ENCODE results near the gene ZNF318.
A peak's percentile ranks its signal among the peaks of the same experiment; 100 is the strongest.
"Not testable (repeated sequence)": the region's sequence is repeated elsewhere in the genome, so short reads cannot be mapped to it uniquely, and the experiment has no call there.

ZNF318 gene, protein sequence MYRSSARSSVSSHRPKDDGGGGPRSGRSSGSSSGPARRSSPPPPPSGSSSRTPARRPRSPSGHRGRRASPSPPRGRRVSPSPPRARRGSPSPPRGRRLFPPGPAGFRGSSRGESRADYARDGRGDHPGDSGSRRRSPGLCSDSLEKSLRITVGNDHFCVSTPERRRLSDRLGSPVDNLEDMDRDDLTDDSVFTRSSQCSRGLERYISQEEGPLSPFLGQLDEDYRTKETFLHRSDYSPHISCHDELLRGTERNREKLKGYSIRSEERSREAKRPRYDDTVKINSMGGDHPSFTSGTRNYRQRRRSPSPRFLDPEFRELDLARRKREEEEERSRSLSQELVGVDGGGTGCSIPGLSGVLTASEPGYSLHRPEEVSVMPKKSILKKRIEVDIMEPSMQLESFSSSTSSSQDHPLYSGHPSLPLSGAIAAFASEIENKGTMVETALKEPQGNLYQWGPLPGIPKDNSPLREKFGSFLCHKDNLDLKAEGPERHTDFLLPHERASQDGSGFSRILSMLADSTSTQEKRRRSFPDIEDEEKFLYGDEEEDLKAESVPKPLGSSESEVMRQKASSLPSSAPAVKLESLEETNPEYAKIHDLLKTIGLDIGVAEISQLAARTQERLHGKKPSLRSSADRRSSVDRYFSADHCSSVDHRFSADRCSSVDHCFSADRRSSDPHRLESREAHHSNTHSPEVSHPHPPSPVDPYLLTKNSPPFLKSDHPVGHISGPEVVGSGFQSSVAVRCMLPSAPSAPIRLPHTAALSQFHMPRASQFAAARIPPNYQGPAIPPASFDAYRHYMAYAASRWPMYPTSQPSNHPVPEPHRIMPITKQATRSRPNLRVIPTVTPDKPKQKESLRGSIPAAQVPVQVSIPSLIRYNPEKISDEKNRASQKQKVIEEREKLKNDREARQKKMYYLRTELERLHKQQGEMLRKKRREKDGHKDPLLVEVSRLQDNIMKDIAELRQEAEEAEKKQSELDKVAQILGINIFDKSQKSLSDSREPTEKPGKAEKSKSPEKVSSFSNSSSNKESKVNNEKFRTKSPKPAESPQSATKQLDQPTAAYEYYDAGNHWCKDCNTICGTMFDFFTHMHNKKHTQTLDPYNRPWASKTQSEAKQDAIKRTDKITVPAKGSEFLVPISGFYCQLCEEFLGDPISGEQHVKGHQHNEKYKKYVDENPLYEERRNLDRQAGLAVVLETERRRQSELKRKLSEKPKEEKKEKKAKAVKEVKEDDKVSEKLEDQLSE (N-terminal part only)

DNA sequence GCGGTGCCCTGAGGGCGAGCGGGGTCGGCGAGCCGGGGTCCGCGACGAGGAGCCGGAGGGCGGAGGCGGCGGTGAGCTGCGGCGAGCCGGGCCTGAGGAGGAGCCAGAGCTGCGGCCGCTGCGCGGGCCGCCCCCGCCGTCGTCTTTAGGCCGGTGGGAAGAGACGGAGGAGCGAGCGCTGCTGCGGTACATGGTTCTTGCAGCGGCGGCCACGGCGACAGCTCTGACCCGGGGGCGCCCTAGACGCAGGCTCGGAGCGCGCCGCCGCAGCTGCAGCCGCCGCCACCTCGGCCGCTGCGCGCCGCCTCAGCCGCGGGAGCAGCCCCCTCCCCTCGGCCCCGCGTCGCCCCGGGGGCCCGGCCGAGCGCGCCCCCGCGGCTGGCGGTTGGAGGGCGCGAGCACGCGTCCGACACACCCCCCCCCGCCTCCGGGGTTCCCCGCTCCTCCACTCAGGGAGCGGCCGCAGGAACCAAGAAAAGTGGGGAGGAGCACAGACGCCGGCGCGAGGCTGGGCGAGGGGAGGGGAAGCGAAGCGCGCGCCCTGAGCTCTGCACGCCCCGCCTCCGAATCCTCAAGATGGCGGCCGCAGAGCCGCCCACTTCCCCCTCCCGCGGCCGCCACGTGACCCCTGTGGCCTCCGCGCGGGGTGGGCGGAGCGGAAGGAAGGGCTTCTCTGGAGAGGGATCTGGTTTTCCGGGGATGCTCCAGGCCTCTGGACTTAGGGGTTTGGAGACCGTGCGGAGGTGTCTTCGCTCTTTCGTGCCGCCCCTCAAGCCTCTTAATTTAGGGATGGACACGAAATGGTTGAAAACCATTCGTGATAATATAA, at the start of gene ZNF318:
TSS of gene ZNF318 (minus strand) at position 474 of the 829 bp plus-strand sequence. CDS start at position 192, 282 bp downstream.
- peak; percentile 95 for DNase-seq (ENCODE audit: low spot score)

DNA sequence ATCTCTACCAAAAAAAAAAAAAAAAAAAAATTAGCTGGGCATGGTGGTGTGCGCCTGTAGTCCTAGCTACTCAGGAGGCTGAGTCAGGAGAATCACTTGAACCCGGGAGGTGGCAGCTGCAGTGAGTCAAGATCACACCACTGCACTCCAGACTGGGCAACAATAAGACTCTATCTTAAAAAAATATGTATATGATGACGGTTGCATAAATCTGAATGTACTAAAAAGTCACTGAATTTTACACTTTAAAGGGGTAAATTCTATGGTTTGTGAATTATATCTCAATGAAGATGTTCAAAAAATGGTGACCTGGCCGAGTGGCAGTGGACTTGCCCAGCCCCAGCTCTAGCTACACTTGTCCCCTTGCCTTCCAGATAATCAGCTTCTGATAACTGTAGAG, 47.5 kb upstream of the ZNF318 start:
- DNase-seq (ENCODE audit: low spot score): no peak

DNA sequence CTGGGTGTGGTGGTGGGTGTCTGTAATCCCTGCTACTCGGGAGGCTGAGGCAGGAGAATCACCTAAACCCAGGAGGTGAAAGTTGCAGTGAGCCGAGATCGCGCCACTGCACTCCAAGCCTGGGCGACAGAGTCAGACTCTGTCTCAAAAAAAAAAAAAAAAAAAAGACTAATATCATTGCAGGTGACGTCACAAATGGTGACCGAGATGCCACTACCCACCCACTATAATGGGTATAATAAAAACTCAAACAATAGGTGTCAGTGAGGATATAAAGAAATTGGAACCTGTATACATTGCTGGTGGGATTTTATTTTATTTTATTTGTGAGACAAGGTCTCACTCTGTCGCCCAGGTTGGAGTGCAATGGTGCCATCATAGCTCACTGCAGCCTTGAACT, 45.8 kb upstream of the ZNF318 start:
- not testable (repeated sequence) for DNase-seq (ENCODE audit: low spot score)

DNA sequence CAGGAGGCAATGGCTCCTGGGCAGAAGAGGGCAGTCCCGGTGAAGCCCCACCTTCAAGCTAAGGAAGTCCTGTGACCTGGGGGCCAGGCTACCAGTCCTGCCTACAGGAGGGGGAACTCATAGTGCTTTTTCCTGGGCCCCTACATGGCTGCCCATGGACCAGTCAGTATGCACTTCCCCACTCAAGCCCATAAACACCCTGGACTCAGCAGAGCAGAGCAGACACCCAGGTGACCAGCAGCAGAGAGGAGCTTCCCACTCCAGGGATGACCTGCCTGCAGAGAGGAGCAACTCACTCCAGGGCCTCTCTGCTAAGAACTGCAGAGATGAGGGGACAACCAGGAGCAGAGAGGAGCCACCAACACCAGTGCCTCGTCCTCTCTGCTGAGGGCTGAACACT, 43.6 kb upstream of the ZNF318 start:
- DNase-seq (ENCODE audit: low spot score): no peak

DNA sequence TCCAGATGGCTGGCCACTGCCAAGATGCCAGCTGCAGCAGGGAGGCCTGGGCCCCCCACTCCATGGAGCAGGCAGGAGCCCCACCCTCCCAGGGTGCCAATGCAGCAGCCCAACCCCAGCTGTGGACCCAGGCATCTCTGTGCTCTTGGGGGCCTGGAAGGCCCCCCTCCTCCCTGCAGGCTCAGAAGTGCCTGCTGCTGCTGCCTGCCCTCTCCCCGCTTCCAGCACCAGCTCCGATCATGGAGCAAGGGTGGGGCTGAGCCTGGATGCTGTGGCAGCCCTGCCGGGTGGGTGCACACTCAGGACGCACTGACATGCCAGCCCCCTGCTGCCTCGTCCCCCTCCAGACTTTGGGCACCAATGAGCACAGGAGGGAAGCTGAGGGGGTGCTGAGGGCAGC, 43.1 kb upstream of the ZNF318 start:
- DNase-seq (ENCODE audit: low spot score): no peak

DNA sequence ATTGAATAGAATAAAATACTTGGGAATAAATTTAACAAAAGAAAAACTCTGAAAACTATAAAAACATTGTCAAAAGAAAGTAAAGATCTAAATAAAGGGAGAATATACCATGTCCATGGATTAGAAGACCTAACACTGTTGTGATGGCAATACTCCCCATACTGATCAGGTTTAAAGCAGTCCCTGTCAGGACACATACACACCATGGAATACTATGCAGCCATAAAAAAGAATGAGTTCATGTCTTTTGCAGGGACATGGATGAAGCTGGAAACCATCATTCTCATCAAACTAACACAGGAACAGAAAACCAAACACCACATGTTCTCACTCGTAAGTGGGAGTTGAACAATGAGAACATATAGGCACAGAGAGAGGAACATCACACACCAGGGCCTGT, 41.3 kb upstream of the ZNF318 start:
- DNase-seq (ENCODE audit: low spot score): not testable (repeated sequence)

DNA sequence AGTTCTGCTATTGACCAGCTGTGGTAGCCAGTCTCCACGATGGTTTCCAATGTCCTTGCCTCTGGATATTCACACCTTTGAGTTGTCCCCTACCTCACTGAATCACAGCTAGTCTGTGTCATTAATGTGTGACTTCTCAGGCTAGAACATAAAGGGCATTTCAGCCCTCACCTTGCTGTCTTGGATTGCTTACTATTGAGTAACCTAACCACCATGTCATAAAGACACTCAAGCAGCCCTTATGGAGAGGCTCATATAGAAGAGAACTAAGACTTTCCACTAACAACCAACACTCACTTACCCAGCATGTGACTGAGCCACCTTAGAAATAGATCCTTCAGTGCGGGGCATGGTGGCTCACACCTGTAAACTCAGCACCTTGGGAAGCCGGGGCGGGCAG, 38.8 kb upstream of the ZNF318 start:
- no peak for DNase-seq (ENCODE audit: low spot score)

DNA sequence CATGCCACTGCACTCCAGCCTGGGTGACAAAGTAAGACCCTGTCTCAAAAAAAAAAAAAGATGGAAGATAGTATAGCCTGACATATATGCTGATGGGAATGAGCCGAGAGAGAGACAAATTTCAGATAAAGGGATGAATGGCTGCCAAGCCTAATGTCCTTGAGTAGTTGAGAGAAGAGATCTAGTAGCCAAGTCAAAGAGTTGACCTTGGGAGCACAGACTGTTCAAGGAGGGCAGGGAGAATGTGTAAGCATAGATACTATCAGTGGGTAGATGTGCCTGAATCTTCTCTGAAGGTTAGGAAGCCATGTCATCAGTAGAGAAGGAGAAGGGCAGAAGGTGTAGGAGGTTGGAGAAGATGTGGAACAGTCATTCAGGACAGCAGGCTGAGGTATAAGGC, 37.8 kb upstream of the ZNF318 start:
- DNase-seq (ENCODE audit: low spot score): no peak

DNA sequence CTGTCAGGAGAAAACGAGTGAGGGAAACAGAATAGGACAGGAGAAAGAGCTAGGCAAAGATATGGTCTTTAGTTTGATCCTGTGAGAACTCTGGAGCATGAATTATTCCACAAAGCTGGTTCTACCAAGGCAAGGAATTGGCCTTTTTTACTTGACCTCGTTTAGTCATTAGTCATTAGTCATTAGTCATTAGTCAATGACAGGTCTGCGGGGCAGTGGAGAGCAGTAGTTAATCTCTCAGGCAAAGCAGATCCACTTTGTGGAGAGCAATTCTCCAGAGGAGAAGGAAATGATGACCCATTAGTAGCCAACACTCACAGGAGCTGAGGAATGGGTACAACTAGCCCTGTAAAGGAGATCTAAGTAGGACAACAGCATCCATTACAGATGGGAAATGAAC, 35.9 kb upstream of the ZNF318 start:
- no peak for DNase-seq (ENCODE audit: low spot score)

DNA sequence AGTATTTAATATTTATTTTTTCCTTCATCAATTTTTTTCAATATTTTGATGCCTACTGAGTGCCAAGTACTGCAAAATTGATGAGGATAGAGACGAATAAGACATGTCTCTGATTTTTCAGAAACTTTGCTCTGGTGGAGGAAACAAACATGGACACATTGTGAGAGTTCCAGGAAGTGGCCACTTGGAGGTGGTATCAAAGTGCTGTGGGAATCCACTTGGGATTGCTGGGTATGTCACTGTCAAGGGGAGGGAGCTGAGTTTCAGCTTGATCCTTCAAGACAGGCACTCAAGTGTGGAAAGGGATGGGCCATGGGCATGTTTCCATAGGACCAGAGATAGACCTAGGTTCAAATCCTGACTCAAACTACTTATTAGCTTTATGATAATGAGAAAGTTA, 33.4 kb upstream of the ZNF318 start:
- no peak for DNase-seq (ENCODE audit: low spot score)

DNA sequence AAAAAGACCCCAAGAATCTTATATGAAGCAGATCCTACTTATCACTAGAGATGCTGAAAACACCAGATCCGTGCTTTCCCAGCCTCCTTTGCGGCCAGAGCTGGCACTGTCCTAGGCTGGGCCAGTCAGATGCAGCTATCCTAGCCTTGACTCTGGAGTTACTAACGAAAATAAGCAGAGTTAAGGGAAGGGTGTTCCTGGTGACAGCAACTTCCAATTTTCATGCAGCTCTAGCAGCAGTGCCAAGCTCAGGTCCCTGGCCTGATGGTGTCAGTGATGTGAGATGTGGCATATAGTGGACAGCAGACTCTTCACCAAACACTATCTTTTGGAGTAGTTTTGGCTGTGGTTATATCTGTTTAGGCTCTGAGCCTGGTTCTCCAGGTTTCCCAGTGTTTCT, 32.3 kb upstream of the ZNF318 start:
- no peak for DNase-seq (ENCODE audit: low spot score)

DNA sequence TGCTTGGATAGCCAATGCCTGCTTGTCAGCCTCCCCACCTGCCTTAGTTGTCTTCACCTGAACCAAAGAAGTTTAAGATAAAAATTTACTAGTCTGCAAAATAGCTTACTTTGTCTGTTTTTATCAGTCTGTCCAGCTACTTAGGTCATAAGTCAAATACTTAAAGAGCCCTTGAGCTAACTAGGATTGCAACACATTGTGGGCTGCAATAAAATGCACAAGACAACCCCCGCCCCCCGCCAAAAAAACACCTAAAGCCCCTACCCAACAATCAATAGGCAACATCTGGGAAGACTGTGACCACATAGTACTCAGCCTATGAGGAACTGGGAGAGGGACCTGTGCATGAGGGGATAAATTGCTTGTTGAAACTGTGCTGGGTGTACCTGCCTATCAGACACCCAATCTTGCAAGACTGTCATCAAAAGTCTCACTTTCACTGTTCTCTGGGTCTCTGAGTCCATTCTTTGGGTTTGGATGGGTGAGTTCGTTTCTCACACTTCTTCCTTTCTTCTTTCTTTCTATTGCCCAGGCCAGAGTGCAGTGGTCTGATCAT, 30.6 kb upstream of the ZNF318 start:
- no peak for DNase-seq (ENCODE audit: low spot score)

DNA sequence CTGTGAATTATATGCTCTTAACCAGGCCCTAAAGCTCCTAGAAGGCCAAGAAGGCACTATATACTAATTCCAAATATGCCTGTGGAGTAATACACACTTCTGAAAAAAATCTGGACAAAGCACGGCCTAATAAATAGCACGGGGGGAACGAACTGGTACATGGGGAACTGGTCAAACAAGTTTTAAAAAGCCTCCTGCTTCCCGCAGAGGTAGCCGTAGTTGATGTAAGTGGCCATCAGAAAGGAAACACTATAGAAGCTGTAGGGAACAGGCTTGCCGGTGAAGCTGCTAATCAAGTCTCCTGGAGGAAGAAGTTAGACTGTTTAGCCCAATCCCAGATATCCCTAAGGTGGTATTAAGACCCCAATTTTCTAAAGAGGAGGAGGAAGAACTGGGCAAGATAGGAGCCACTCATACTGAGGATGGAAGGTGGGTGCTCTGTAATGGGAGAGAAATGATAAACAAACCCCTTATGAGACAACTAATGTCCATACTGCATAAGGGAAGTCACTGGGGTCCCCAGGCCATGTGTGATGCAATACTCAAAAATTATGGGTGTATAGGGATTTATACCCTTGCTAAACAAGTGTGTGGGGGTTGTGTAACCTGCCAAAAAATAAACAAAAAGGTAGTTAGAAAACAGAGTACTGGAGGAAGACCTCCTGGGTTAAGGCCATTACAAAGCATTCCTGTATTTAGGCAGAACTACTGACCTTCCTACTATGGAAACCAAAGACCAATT, 27.1 kb upstream of the ZNF318 start:
- DNase-seq (ENCODE audit: low spot score): no peak

DNA sequence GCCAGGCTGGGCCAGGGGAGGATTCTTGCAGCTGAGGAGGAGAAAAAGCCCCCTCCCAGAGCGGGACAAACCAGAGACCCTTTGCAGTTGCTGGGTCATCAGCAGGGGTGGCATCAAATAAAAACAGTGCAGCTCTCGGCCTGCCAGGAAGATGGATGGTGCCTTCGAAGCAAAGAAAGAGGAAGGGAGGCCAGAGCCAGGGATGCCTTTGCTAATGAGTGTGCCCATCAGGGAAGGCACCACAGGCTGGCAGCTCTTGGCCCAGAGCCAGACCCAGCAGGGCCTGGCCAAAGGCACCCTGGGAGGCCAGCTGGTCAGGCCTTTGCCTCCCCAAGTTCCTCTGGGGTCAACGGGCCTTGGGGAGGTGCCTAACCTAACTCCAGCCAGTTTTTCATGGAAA, 26.3 kb upstream of the ZNF318 start:
- DNase-seq (ENCODE audit: low spot score): no peak

DNA sequence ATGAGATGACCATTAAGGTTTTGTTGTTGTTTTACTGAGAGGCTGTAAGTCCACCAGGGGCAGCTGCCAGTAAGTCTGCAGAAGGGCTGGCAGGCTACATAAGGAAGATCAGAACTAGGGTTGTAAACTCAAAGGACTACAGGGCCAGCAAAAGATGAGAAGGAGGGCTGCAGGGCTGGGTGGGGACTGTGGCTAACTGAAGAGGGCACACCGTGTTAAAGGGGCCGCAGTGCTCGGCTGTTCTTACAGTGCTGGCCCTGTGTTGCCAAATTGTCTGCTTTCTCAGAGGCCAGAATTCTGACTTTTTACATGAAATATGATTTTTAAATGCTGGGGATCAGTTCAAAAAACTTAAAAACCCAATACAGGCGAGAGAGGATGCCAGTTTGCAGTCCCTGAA, 25.5 kb upstream of the ZNF318 start:
- DNase-seq (ENCODE audit: low spot score): no peak

DNA sequence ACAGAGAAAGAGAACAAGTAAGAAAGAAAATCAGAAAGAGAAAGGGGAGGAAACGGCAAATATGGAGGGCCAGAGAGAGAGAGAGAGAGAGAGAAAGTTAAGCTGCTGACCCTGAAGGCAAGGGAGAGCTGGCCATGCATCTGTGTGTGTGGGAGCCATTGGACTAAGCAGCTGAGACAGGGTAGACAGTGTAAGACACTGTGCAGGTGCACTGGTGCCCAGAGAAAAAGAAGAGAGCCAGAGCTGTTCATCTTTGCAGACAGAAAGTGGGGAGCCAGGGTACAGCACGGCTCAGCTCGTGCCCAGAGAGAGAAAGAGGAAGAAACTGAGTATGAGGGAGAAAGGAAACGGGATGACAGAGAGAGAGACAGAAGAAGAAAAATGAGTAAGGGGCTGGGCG, 24.2 kb upstream of the ZNF318 start:
- no peak for DNase-seq (ENCODE audit: low spot score)

DNA sequence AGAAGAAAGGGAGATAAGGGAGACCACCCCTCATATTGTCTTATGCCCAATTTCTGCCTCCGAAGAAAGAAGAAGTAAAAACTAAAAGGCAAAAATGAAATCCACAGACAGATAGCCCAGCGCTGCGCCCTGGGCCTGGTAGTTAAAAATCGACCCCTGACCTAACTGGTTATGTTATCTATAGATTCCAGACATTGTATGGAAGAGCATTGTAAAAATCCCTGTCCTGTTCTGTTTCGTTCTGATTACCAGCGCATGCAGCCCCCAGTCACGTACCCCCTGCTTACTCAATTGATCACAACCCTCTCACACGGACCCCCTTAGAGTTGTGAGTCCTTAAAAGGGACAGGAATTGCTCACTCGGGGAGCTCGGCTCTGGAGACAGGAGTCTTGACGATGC, 23.7 kb upstream of the ZNF318 start:
- not testable (repeated sequence) for DNase-seq (ENCODE audit: low spot score)

DNA sequence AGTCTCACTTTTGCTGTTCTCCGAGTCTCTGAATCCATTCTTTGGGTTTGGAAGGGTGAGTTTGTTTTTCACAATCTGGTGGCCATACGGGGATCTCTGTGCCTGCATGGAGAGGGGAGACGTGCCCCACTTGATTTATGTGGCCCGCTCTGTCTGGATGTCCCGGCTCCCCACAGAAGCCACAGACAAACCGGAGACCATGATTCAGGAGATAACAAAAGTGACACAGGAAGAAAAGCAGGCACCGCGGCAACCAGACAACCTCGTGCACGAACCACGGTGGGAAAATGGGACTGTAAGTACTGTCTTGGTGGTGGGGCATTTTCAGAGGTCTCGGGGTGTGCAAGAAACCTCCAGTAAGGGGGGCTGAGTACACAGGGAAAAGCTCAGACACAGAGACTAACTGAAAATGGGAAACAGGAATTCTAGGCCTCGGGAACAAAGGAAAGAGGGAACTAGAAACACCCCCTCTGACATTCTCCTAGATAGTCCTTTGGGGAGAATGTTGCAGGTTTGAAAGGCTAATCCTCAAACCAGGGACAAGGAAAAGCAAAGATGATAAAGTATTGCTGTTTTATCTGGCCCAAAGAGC, 22.1 kb upstream of the ZNF318 start:
- peak; percentile 34 for DNase-seq (ENCODE audit: low spot score)

DNA sequence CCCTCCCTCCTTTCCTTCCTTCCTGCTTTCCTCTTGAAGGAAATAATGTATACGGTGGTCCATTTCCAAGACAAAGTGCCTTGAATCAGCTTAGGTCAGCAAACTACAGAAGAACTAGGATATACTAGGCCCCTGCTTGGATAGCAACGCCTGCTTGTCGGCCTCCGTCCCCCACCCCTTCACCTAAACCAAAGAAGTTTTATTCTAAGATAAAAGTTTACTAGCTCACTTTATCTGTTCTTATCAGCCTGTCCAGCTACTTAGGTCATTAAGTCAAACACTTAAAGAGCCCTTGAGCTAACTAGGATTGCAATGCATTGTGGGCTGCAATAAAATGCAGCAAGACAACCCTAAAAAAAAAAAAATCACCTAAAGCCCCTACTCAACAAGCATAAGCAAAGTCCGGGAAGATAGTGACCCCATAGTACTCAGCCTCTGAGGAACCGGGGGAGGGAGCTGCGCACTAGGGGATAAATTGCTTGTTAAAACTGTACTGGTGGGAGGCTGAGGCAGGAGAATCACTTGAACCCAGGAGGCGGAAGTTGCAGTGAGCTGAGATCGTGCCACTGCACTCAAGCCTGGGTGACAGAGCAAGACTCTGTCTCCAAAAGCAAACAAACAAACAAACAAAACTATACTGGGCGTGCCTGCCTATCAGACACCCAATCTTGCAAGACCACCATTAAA, 21.4 kb upstream of the ZNF318 start:
- not testable (repeated sequence) for DNase-seq (ENCODE audit: low spot score)

Measured in activated CD4-positive, alpha-beta T cell treated with anti-CD3 and anti-CD28 coated beads, Interleukin-2, Interleukin-4, amounts not matched to agents 100 ng/mL and 50 ng/mL, durations not matched to agents 16 hours and 8 hours (primary cell).